ENCODE data around the gene MAST1.

The MAST1 gene

GRCh38 chr19:12838182-12838885 is at the start of gene MAST1:
MAST1 (plus strand) TSS chr19:12838515; CDS start chr19:12838573, 58 bp downstream.
- in situ Hi-C loops (cut with HindIII; ENCODE audit: low pct_unique_long_range_greater_than_20kb, low sequenced_read_pairs), result no loop called here
- no peak for TF ChIP-seq JUND (IDR thresholded peaks at IDR 0.05; ENCODE audit: low read depth)
- peak; percentile 51 to 62 for DNase-seq (ENCODE audit: low read depth in 1 of 2, low spot score in 1 of 2)

DNA sequence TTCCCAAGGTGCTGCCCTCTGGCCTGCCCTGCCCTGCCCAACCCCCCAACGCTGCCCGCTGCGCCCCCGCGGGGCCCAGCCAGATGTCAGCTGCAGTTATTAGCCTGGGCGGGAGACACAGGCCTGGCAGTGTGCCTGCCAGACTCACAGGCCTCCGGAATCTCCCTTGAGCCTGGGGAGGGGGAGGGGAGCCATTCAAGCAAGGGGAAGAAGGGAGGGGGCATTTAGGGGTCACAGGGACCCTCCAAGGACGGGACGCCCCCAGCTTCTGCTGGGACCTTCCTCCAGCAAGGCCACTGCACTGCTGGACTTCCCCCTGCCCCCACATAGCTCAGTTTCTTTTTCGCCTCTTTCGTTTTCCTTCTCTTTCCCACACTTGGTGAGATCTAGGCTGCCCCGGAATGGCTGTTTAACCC is 49.6 kb upstream of the MAST1 start:
- DNase-seq (ENCODE audit: low read depth in 1 of 2, low spot score in 1 of 2), result peak in 1 of 2 experiments; percentile 54
- in situ Hi-C loops (cut with HindIII; ENCODE audit: low pct_unique_long_range_greater_than_20kb, low sequenced_read_pairs), result no loop called here
- TF ChIP-seq JUND (IDR thresholded peaks at IDR 0.05; ENCODE audit: low read depth), result no peak

GRCh38 chr19:12789098-12789903 is 49.0 kb upstream of the MAST1 start:
- in situ Hi-C loops (cut with HindIII; ENCODE audit: low pct_unique_long_range_greater_than_20kb, low sequenced_read_pairs), result no loop called here
- TF ChIP-seq JUND (IDR thresholded peaks at IDR 0.05; ENCODE audit: low read depth), result no peak
- peak in 1 of 2 experiments; percentile 18 for DNase-seq (ENCODE audit: low read depth in 1 of 2, low spot score in 1 of 2)

GRCh38 chr19:12789904-12790619 is 48.3 kb upstream of the MAST1 start:
- in situ Hi-C loops (cut with HindIII; ENCODE audit: low pct_unique_long_range_greater_than_20kb, low sequenced_read_pairs), result no loop called here
- peak; percentile 81 to 94 for DNase-seq (ENCODE audit: low read depth in 1 of 2, low spot score in 1 of 2)
- TF ChIP-seq JUND (IDR thresholded peaks at IDR 0.05; ENCODE audit: low read depth), result no peak

DNA sequence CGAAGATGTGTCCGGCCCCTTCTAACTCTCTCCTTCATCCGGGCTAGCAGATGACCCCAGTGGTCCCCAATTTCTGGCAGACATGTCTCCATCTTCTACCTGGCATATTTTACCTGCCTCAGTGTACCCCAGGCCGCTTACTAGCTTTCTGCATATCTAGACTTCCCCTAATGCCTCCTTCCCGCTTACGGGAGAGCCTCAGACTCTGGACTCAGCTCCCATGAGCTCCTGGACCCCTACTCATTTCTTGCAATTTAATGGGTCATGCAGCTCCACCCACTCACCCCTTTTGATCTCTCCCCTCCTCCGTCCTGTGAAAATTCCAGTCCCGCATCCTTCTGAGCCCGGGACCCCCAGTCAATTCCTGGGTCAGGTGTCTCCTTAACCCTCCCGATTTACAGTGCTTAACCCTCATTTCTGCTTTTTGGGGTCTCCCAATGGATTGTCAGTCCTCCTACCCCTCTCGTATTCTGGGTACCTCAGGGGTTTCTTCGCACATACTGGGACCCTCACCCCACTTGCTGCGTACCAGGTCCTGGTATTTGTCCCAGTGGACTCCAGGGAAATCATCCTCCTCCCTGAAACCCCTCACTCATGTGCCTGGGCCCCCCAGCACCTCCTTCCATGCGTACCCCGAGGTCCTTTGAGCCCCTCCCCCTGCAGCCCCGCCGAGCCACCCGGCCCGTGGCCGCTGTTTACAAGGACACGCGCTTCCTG is 47.5 kb upstream of the MAST1 start:
- in situ Hi-C loops (cut with HindIII; ENCODE audit: low pct_unique_long_range_greater_than_20kb, low sequenced_read_pairs), result no loop called here
- TF ChIP-seq JUND (IDR thresholded peaks at IDR 0.05; ENCODE audit: low read depth), result no peak
- DNase-seq (ENCODE audit: low read depth in 1 of 2, low spot score in 1 of 2), result no peak

- in situ Hi-C loops (cut with HindIII; ENCODE audit: low pct_unique_long_range_greater_than_20kb, low sequenced_read_pairs), result no loop called here
- DNase-seq (ENCODE audit: low read depth in 1 of 2, low spot score in 1 of 2), result peak; percentile 81 to 96
- TF ChIP-seq JUND (IDR thresholded peaks at IDR 0.05; ENCODE audit: low read depth), result no peak
Measured at GRCh38 chr19:12791345-12792050, 46.8 kb upstream of the MAST1 start, which contains the start of gene JUNB. JUNB (plus strand) TSS chr19:12791486; CDS start chr19:12791772, 286 bp downstream.

GRCh38 chr19:12792051-12792852 is 46.1 kb upstream of the MAST1 start:
- peak in 1 of 2 experiments; percentile 73 for DNase-seq (ENCODE audit: low read depth in 1 of 2, low spot score in 1 of 2)
- no peak for TF ChIP-seq JUND (IDR thresholded peaks at IDR 0.05; ENCODE audit: low read depth)
- in situ Hi-C loops (cut with HindIII; ENCODE audit: low pct_unique_long_range_greater_than_20kb, low sequenced_read_pairs), result no loop called here

DNA sequence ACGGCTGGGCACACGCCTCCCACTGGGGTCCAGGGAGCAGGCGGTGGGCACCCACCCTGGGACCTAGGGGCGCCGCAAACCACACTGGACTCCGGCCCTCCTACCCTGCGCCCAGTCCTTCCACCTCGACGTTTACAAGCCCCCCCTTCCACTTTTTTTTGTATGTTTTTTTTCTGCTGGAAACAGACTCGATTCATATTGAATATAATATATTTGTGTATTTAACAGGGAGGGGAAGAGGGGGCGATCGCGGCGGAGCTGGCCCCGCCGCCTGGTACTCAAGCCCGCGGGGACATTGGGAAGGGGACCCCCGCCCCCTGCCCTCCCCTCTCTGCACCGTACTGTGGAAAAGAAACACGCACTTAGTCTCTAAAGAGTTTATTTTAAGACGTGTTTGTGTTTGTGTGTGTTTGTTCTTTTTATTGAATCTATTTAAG is 45.4 kb upstream of the MAST1 start:
- in situ Hi-C loops (cut with HindIII; ENCODE audit: low pct_unique_long_range_greater_than_20kb, low sequenced_read_pairs), result no loop called here
- TF ChIP-seq JUND (IDR thresholded peaks at IDR 0.05; ENCODE audit: low read depth), result no peak
- no peak for DNase-seq (ENCODE audit: low read depth in 1 of 2, low spot score in 1 of 2)

DNA sequence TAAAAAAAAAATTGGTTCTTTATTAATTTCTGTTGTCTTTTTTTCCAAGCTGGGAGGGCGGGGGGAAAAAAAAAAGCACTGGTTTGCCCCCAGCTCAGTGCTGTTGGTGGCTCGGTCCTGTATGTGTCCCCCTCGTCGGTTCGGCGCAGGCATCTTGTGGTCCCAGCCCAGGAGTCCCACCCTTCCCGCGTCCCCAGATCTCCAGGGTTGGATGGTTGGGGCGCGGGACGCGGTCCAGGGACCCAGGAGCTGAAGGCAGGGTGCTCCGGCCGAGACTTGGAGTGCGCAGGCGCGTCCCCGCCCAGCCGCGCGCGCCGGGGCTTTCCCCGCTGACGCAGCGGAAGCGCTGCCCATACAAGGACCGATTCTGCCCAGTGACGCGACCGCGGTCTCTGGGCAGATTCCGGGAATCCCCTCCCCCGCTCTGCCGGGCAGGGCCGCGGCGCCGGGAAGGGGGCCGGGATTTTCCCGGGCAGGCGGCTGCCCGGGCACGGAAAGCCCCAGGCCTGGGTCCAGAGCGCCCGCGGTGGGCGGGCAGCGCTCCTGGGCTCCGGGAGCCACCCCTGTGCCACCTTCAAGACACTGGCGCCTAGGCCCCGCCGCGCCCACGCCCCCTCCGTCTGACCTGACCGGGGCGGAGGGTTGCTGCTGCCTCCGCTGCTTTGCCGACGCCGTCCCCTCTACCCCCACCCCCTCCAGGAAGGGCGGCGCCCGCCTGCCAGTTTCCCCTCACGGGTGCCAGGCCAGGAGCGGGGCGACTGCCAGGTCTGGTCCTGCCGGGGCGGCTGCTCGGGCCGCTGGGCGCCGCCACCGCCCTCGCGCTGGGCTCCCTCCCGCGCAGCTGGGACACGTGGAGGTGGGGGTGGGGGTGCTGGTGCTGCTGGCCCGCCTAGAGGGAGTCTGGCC is 44.8 kb upstream of the MAST1 start:
- peak; percentile 85 to 93 for DNase-seq (ENCODE audit: low read depth in 1 of 2, low spot score in 1 of 2)
- in situ Hi-C loops (cut with HindIII; ENCODE audit: low pct_unique_long_range_greater_than_20kb, low sequenced_read_pairs), result no loop called here
- no peak for TF ChIP-seq JUND (IDR thresholded peaks at IDR 0.05; ENCODE audit: low read depth)
